Activated gamma-delta T cell treated with anti-CD3 and anti-CD28 coated beads, Interleukin-2, amount 50 U/mL, for 16 hours (primary cell): ENCODE data around the gene ARMC9.
"Not testable (repeated sequence)": the region's sequence is repeated elsewhere in the genome, so short reads cannot be mapped to it uniquely, and the experiment has no call there.

ENCODE experiments used
- DNase-seq: peaks from one replicate; pipeline ENCODE4 v3.0.0-alpha.2; 2020; ENCODE audit warnings: low read depth

Gene ARMC9

GRCh38 chr2:231198291-231199173 lies at the start of gene ARMC9:
Gene ARMC9, plus strand, starts transcription at chr2:231198631. Its CDS starts 7,608 bp downstream, at chr2:231206239.
- DNase-seq, result peak; percentile 64

- DNase-seq, result no peak
Observed at GRCh38 chr2:231152800-231153557, 45.5 kb upstream of the ARMC9 start.

GRCh38 chr2:231159306-231159705 lies 39.1 kb upstream of the ARMC9 start:
- no peak for DNase-seq

- DNase-seq, result no peak
Observed at GRCh38 chr2:231160701-231161100, 37.7 kb upstream of the ARMC9 start.

- no peak for DNase-seq
Observed at GRCh38 chr2:231161252-231161839, 37.1 kb upstream of the ARMC9 start.

- DNase-seq, result no peak
Observed at GRCh38 chr2:231161877-231162329, 36.5 kb upstream of the ARMC9 start.

GRCh38 chr2:231163011-231163410 lies 35.4 kb upstream of the ARMC9 start:
- no peak for DNase-seq

- no peak for DNase-seq
Observed at GRCh38 chr2:231163414-231164095, 34.9 kb upstream of the ARMC9 start.

- no peak for DNase-seq
Observed at GRCh38 chr2:231167745-231168459, 30.5 kb upstream of the ARMC9 start.

- no peak for DNase-seq
Observed at GRCh38 chr2:231168460-231169139, 29.8 kb upstream of the ARMC9 start.

GRCh38 chr2:231169488-231169887 lies 28.9 kb upstream of the ARMC9 start:
- DNase-seq, result no peak

GRCh38 chr2:231170055-231170454 lies 28.4 kb upstream of the ARMC9 start:
- no peak for DNase-seq

- DNase-seq, result no peak
Observed at GRCh38 chr2:231172025-231172424, 26.4 kb upstream of the ARMC9 start.

- no peak for DNase-seq
Observed at GRCh38 chr2:231174211-231174651, 24.2 kb upstream of the ARMC9 start.

- DNase-seq, result no peak
Observed at GRCh38 chr2:231176066-231176465, 22.4 kb upstream of the ARMC9 start.

- DNase-seq, result no peak
Observed at GRCh38 chr2:231177156-231178025, 21.0 kb upstream of the ARMC9 start.

GRCh38 chr2:231178805-231179204 lies 19.6 kb upstream of the ARMC9 start:
- DNase-seq, result not testable (repeated sequence)

GRCh38 chr2:231181860-231182512 lies 16.4 kb upstream of the ARMC9 start:
- DNase-seq, result no peak

GRCh38 chr2:231182513-231182899 lies 15.9 kb upstream of the ARMC9 start:
- no peak for DNase-seq
